Heart left ventricle (tissue), 16 donors: ENCODE results near the gene MAP3K7CL. TPM values are rescaled to one million over a fixed set of nuclear protein-coding genes. Genes with fewer than 3 reads are reported as not detected.

Experiments
- ATAC-seq, 4 donors: fragments of 200-7000 bp; cut with Tn5 transposase; one replicate each; pipeline ENCODE4 v1.9.1; 2020 to 2022; ENCODE audit warnings: moderate library complexity in 4 of 4, mild to moderate bottlenecking in 3 of 4, moderate number of reproducible peaks in 1 of 4
- DNase-seq, 5 donors: peaks; one replicate each; pipeline ENCODE4 v3.0.0-alpha.2; 2020
- H3K27ac ChIP-seq, 12 donors: fragments of 200-600 bp; sonication (generic) in 4 of 12; one replicate each; pipeline versions ENCODE4 v1.5.0 to v1.8.0; 2016 to 2022; ENCODE audit warnings: mild to moderate bottlenecking in 2 of 12
- H3K27me3 ChIP-seq, 9 donors: fragments of 200-600 bp; sonication (generic) in 2 of 9; one replicate each; pipeline versions ENCODE4 v1.5.1 to v1.8.0; 2016 to 2022; ENCODE audit warnings: mild to moderate bottlenecking in 3 of 9
- H3K36me3 ChIP-seq, 9 donors: fragments of 200-600 bp; sonication (generic) in 2 of 9; one replicate each; pipeline versions ENCODE4 v1.5.0 to v1.8.0; 2018 to 2022; ENCODE audit warnings: mild to moderate bottlenecking in 2 of 9
- H3K4me1 ChIP-seq, 12 donors: fragments of 200-600 bp; sonication (generic) in 4 of 12; one replicate each; pipeline versions ENCODE4 v1.5.0 to v1.8.0; 2016 to 2022; ENCODE audit warnings: mild to moderate bottlenecking in 3 of 12
- H3K4me3 ChIP-seq, 12 donors: fragments of 200-600 bp; sonication (generic) in 4 of 12; one replicate each; pipeline versions ENCODE4 v1.5.0 to v1.8.0; 2017 to 2022; ENCODE audit warnings: mild to moderate bottlenecking in 9 of 12, moderate library complexity in 4 of 12
- H3K9me3 ChIP-seq, 12 donors: fragments of 200-600 bp; sonication (generic) in 4 of 12; one replicate each; pipeline versions ENCODE4 v1.5.0 to v1.8.0; 2016 to 2022; ENCODE audit warnings: mild to moderate bottlenecking in 1 of 12
- POLR2A ChIP-seq, 2 donors: fragments of 450-650 bp; IDR thresholded peaks; one replicate each; pipeline ENCODE4 v1.6.1; 2017; ENCODE audit warnings: antibody characterized with exemption in 2 of 2, mild to moderate bottlenecking in 2 of 2, moderate library complexity in 2 of 2
- WGBS, 4 donors: extraction: QIAGEN DNeasy Blood & Tissue Kit in 2 of 4; methylation state at CpG; one replicate each; pipeline versions ENCODE4 v1.1.5 to v1.1.7; 2013 to 2018; 5-methylcytosine and 5-hydroxymethylcytosine counted together
- intact Hi-C, 10 donors: fragments of 100-400 bp; cut with DNase I; formaldehyde crosslinking; loops; one replicate each; pipeline versions ENCODE4 v1.11.1 to v1.14.2; 2022
- polyA plus RNA-seq, 2 donors: library from polyadenylated mRNA; stranded (reverse); fragments of 200-250 nt; gene quantifications; one replicate each; pipeline ENCODE4 v1.2.3, GENCODE V29; 2013
- total RNA-seq, 9 donors: library from RNA; depleted of rRNA in 2 of 9; stranded (reverse); fragments of >200 nt in 2 of 9; fragmentation: NEBNext Ultra II Directional in 3 of 9; extraction: Animal tissue kit (Norgen Biotek cat#: 25700) in 3 of 9; gene quantifications; one replicate each; pipeline versions ENCODE4 v1.1.0 to v1.2.4, GENCODE V29; 2016 to 2023
- TF ChIP-seq, protein P1 (sequence below), 12 donors: fragments of 200-600 bp; sonication (generic) in 4 of 12; IDR thresholded peaks; one replicate each; pipeline versions ENCODE4 v1.5.0 to v1.8.0; 2018 to 2022; ENCODE audit warnings: antibody characterized with exemption in 12 of 12, mild to moderate bottlenecking in 5 of 12
- donor health status: ischemic (EF 13 %, LVEDD 7.1; RV severe dilation, severe dysfunction).
- donor health status: healthy with polysubstance abuse.
- donor health status: DM: no; HTN: yes; CAD: no.
- donor health status: DM: no; HTN: no; CAD: no.
- donor health status: ischemic (EF 25% LVEDD 6.9; RV normal size, moderate dysfunction).
- donor health status: ischemic (EF 25% LVEDD 5.7; RV mildly dilated, moderate dysfunction).
- donor health status: healthy.
- donor health status: DM: yes; HTN: yes; CAD: no.
- donor health status: ischemic (EF 35%, LVEDD 5.7; RV mildly dilated, moderate dysfunction).
- donor health status: nonischemic (EF 11% LVEDD 7.7; RV severe dilation, severe dysfunction).
- donor health status: DM: yes; HTN: yes; CAD: no.
- donor health status: PGD.
- donor health status: ischemic (EF 29% LVEDD 5.4; RV normal size, mild dysfunction).
- donor health status: nonischemic (EF 23%, LVEDD 6.1; RV moderate dilation, normal function).

MAP3K7CL gene
- total and polyA plus RNA-seq, 11 donors: 0.64 to 25.2 (median 6.3) TPM

DNA sequence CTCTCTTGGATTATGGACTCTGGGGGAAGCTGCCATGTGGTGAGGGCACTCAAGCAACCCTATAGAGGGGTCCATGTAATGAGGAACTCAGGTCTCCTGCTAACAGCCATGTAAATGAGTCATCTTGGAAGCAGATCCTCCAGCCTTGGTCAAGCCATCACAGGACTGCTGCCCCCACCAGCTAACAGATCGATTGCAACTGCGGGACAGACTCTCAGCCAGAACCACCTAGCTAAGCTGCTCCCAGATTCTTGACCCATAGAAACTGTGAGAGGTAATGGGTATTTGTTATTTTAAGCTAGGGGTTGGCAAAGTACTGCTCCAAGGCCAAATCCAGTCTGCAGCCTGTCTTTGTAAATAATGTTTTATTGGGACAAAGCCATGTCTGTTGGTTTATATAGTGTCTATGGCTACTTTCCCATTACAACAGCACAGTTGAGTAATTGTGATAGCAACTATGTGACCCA lies 27.6 kb upstream of the MAP3K7CL start:
- H3K27me3 ChIP-seq: no peaks in the 10 kb centered on the region
- no peak overlapping the region for H3K4me3 ChIP-seq
- DNase-seq (no peak), ATAC-seq (no peak)
- H3K4me1 ChIP-seq: no peaks in the 10 kb centered on the region
- intact Hi-C loops: no loop called here
- no peak for TF ChIP-seq POLR2A (IDR thresholded peaks at IDR 0.05)
- TF ChIP-seq, protein P1, sequence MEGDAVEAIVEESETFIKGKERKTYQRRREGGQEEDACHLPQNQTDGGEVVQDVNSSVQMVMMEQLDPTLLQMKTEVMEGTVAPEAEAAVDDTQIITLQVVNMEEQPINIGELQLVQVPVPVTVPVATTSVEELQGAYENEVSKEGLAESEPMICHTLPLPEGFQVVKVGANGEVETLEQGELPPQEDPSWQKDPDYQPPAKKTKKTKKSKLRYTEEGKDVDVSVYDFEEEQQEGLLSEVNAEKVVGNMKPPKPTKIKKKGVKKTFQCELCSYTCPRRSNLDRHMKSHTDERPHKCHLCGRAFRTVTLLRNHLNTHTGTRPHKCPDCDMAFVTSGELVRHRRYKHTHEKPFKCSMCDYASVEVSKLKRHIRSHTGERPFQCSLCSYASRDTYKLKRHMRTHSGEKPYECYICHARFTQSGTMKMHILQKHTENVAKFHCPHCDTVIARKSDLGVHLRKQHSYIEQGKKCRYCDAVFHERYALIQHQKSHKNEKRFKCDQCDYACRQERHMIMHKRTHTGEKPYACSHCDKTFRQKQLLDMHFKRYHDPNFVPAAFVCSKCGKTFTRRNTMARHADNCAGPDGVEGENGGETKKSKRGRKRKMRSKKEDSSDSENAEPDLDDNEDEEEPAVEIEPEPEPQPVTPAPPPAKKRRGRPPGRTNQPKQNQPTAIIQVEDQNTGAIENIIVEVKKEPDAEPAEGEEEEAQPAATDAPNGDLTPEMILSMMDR (IDR thresholded peaks at IDR 0.05): no peak
- no peaks in the 10 kb centered on the region for H3K9me3 ChIP-seq
- H3K36me3 ChIP-seq: no peaks in the 10 kb centered on the region
- H3K27ac ChIP-seq: no peak overlapping the region
- 96 to 100% (median 96%) methylated on average over 2 of the region's 2 CpGs; no CpG with 5 or more reads in 1 of the 4 donors for WGBS, 4 donors

DNA sequence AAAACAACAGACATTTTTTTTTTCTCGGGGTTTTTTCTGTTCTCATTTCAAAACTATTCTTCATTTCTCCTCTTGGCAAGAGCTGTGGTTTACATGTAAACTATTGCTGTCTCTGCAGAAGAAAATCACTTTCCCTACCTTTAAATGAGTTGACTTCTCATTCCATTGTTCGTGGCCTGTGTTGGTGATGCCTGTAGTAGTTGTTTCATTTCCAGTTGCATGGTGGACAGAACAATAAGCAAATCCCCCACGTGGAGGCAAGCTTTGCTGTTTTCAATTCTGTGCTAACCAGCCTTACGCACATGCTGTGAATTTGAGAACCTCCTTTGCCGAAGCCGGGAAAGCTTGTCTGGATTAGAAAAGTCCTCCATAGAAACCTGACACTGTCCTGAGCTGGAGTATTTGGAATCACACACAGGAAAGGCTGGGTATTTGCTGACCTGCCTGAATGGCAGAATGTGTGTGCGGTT lies 26.2 kb upstream of the MAP3K7CL start:
- H3K27me3 ChIP-seq: no peaks in the 10 kb centered on the region

DNA sequence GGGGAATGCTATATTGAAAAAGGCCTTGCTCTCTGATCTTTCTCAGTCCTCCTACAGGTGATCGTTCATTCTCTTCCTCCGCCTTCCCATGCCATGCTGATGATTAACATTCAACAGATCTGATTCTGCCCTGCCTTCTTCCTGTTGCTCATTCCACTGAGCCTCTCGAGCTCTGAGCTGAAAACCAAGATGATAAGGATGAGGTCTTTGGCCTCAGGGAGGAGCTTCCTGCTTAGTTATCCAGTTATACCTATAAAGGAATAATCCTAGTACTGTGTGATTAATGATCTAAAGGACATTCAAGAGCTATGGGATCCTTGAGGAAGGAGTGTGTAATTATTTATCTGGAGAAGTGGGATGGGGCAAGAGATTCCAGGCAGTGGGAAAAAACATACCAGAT lies 25.2 kb upstream of the MAP3K7CL start:
- no peak for ATAC-seq

More for the DNA sequence above, 26.2 kb upstream of the MAP3K7CL start:
- no peak overlapping the region for H3K4me3 ChIP-seq
- no peaks in the 10 kb centered on the region for H3K9me3 ChIP-seq
- H3K4me1 ChIP-seq: no peaks in the 10 kb centered on the region
- DNase-seq (no peak), ATAC-seq (no peak)
- no peak overlapping the region for H3K27ac ChIP-seq
- intact Hi-C loops: no loop called here
- 76 to 86% (median 82%) methylated on average over 7 of the region's 7 CpGs for whole genome bisulfite sequencing, 4 donors
- H3K36me3 ChIP-seq: no peaks in the 10 kb centered on the region
- TF ChIP-seq POLR2A (IDR thresholded peaks at IDR 0.05): no peak
- TF ChIP-seq, protein P1 (IDR thresholded peaks at IDR 0.05): no peak

GRCh38 chr21:29114765-29115500 lies 15.5 kb upstream of the MAP3K7CL start:
- ATAC-seq (no peak), DNase-seq (no peak)
- H3K36me3 ChIP-seq: no peaks in the 10 kb centered on the region
- H3K4me1 ChIP-seq: peaks cover 0 to 8% (median 0%) of the 10 kb centered on the region in 12 donors
- H3K27ac ChIP-seq: no peak overlapping the region
- H3K9me3 ChIP-seq: no peaks in the 10 kb centered on the region
- H3K4me3 ChIP-seq: no peak overlapping the region
- 74 to 83% (median 77%) methylated on average over 5 of the region's 5 CpGs for WGBS, 4 donors
- TF ChIP-seq, protein P1 (IDR thresholded peaks at IDR 0.05): no peak
- TF ChIP-seq POLR2A (IDR thresholded peaks at IDR 0.05): no peak
- no peaks in the 10 kb centered on the region for H3K27me3 ChIP-seq
- intact Hi-C loops: no loop called here

More for the DNA sequence above, 25.2 kb upstream of the MAP3K7CL start:
- DNase-seq: no peak
- no peaks in the 10 kb centered on the region for H3K4me1 ChIP-seq
- no peak overlapping the region for H3K4me3 ChIP-seq
- H3K27me3 ChIP-seq: no peaks in the 10 kb centered on the region
- 67 to 79% (median 73%) methylated on average over 3 of the region's 3 CpGs for WGBS, 4 donors
- no peak overlapping the region for H3K27ac ChIP-seq
- no peaks in the 10 kb centered on the region for H3K9me3 ChIP-seq
- intact Hi-C loops: no loop called here
- H3K36me3 ChIP-seq: no peaks in the 10 kb centered on the region
- no peak for TF ChIP-seq POLR2A (IDR thresholded peaks at IDR 0.05)
- TF ChIP-seq, protein P1 (IDR thresholded peaks at IDR 0.05): no peak
